ENCODE data around the gene SLC35C1. TPM values are rescaled to one million over a fixed set of nuclear protein-coding genes. Genes with fewer than 3 reads are reported as not detected.
A peak's percentile ranks its signal among the peaks of the same experiment; 100 is the strongest.
"Not testable (repeated sequence)": the region's sequence is repeated elsewhere in the genome, so short reads cannot be mapped to it uniquely, and the experiment has no call there.

SLC35C1 gene
- total RNA-seq, 8 experiments from 2014 or later: 4.5 to 27.2 (median 7.1) TPM

DNA sequence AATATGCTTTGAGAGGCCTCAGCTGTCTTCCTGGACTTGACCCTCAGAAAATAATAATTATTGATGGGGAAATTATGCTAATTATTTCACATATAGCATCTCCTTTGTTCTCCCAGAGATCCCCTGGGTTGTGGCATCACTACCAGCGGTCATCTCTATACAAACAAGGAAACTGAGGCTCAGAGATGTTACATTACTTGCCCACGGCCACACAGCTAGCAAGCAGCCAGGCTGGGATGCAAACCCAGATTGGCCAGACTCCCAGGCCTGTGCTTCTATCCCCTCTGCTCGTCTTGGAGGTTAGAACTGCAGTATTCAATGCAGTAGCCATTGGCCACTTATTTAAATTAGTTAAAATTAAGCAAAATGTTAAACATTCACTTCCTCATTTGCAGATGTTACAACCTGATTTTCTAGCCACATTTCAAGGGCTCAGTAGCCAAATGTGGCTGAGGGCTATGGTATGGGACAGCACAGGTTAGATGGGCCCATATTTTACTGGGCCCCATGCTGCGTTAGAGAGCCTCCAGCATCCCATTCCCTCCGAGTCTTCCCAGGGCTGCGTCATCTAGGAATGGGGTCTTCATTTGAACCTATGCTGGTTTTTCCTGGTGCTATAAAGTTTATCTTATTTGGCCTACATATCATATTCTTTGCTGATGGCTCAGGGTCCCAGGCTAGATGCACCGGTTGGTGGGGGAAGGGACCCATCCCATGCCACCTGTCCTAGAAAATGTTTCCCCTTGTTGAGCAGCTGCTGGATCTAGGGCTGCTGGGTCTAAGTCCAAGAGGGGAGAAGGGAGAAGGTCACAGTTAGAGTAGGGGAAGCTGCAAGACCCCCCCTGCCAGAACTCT is 2.2 kb downstream of the SLC35C1 start:
- Histone ChIP-seq H3K27ac (no peak overlapping the region), H3K4me3 (peak overlapping the region; percentile 2 to 65 (median 58)), H3K4me1 (replicated peaks in 1 of 2) (peaks cover 20 to 22% of the 10 kb centered on the region in 2 donors)
- in situ Hi-C loops (cut with MboI; ENCODE audit: low pct_unique_long_range_greater_than_20kb in 2 of 9, low sequenced_read_pairs in 9 of 9, unreplicated experiment in 9 of 9): no loop called here
- no peak for ATAC-seq (replicated peaks in 6 of 8)
- WGBS, 10 experiments: 55 to 80% (median 70%) methylated on average over 3 to 5 of the region's 7 CpGs; no CpG with 5 or more reads in 4 of the 10 experiments

DNA sequence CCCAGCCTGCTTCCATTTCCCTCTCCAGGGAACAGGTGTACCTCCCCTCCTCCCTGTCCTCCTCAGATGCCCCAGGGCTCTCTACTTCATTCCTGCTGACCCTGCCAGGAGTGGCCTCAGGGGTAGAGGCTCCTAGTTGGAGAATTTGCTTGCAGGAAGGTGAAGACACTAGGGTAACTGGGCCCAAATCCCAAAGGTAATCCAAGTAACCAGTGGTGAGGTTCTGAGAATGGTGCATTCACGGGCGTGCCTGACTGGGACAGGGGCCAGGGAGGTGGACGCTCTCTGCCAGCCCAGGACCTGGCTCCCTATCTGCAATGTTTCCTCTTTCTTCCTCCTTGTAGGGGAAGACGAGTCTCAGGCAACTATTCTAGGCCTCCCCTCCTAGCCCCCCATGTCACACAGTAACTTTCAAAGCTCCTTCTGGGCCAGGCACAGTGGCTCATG is 2.9 kb downstream of the SLC35C1 start:
- in situ Hi-C loops (cut with MboI; ENCODE audit: low pct_unique_long_range_greater_than_20kb in 2 of 9, low sequenced_read_pairs in 9 of 9, unreplicated experiment in 9 of 9): no loop called here
- H3K27ac ChIP-seq: no peak overlapping the region
- peak overlapping the region in 1 of 5 donors; percentile 62 for H3K4me3 ChIP-seq
- no peak for ATAC-seq (replicated peaks in 6 of 8)
- peaks cover 20 to 27% of the 10 kb centered on the region in 2 donors for H3K4me1 ChIP-seq (replicated peaks in 1 of 2)
- 50 to 100% (median 73%) methylated on average over 1 to 3 of the region's 4 CpGs; no CpG with 5 or more reads in 6 of the 10 experiments for WGBS, 10 experiments

DNA sequence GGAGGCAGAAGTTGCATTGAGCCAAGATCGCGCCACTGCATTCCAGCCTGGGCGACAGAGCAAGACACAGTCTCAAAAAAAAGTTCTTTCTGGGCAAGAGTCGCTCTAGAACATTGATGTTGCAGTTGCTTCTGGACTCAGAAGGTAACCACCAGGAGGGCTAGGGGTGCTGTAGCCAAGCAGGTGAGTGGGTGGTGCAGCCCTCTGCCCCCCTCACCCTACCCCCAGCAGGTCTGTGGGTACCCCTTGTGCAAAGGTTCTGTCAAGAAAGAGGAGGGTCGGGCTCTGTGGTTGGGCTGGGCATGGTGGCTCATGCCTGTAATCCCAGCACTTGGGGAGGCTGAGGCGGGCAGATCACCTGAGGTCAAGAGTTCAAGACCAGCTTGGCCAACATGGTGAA is 3.5 kb downstream of the SLC35C1 start:
- H3K27ac ChIP-seq; ATAC-seq (replicated peaks in 6 of 8); in situ Hi-C loops (cut with MboI; ENCODE audit: low pct_unique_long_range_greater_than_20kb in 2 of 9, low sequenced_read_pairs in 9 of 9, unreplicated experiment in 9 of 9); H3K4me3 ChIP-seq: not testable (repeated sequence)
- H3K4me1 ChIP-seq (replicated peaks in 1 of 2): peaks cover 20 to 29% of the 10 kb centered on the region in 2 donors
- WGBS, 10 experiments: 84 to 100% (median 100%) methylated on average over 1 to 5 of the region's 6 CpGs; no CpG with 5 or more reads in 3 of the 10 experiments

DNA sequence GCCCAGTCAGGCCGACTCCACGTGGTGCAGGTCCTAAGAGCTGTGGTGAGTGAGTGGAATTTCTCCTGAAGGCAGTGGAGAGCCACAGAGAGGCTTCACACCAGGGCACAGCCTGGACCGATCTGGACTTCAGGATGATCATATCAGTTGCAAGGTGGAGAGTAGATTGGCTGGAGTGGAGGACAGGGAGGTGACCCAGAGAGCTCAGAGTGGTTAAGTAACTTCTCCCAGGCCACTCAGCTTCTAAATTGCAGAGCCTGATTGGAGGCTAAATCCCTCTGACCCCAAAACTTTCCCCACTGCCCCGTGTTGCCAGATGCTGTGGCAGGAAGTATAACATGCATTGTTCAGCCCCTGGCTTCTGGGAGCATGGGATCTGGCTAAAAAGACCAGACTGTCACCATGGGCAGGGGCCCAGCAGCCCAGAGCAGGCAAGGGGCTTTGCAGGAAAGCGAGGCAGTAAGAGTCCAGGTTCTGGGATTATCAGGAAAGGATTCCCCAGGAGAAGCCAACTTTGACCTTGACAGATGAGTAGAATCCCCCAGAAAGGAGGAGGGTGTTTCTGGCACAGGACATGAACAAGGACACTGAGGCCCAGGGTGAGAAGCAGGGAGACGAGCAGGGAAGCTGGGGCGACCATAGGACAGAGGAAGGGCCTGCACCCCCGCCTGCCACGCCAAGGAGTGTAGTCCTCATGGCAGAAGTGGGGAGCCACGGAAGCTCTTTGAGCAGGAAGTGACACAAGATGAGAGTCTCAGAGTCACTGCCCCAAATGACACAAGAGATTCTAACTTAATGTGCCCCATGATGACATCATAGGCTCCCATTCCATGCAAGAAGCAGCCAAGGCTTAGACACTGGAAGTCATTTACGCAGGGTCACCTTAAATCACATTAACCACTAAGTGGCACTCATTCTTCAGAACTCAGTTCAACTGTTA is 4.8 kb downstream of the SLC35C1 start:
- 71 to 80% (median 75%) methylated on average over 1 to 5 of the region's 11 CpGs; no CpG with 5 or more reads in 4 of the 10 experiments for WGBS, 10 experiments
- Histone ChIP-seq H3K4me3 (no peak overlapping the region), H3K4me1 (replicated peaks in 1 of 2) (peaks cover 20 to 29% of the 10 kb centered on the region in 2 donors), H3K27ac (no peak overlapping the region)
- in situ Hi-C loops (cut with MboI; ENCODE audit: low pct_unique_long_range_greater_than_20kb in 2 of 9, low sequenced_read_pairs in 9 of 9, unreplicated experiment in 9 of 9): no loop called here
- ATAC-seq (replicated peaks in 6 of 8): peak in 1 of 8 experiments; percentile 3

DNA sequence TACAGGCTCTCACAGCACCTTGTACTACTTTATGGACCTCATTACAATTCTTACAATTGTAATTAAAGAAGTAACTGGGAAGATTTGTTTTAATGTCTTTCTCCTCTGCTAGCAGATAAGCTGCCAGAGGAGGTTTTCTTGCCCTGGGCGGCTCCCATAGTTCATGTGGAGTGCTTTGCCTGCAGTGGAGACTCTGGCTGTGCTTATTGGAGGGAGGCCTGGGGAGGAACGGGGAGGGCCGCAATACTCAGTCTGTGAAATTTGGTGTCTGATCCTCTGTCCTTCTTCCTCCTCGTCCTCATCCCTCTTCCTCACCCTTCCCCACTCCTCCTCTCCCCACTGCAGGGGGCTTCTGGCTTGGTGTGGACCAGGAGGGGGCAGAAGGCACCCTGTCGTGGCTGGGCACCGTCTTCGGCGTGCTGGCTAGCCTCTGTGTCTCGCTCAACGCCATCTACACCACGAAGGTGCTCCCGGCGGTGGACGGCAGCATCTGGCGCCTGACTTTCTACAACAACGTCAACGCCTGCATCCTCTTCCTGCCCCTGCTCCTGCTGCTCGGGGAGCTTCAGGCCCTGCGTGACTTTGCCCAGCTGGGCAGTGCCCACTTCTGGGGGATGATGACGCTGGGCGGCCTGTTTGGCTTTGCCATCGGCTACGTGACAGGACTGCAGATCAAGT is 5.6 kb downstream of the SLC35C1 start:
- ATAC-seq (replicated peaks in 6 of 8): no peak
- WGBS, 10 experiments: 80 to 100% (median 91%) methylated on average over 1 to 13 of the region's 23 CpGs; no CpG with 5 or more reads in 3 of the 10 experiments
- no peak overlapping the region for H3K27ac ChIP-seq
- in situ Hi-C loops (cut with MboI; ENCODE audit: low pct_unique_long_range_greater_than_20kb in 2 of 9, low sequenced_read_pairs in 9 of 9, unreplicated experiment in 9 of 9): no loop called here
- no peak overlapping the region for H3K4me3 ChIP-seq
- peaks cover 20 to 29% of the 10 kb centered on the region in 2 donors for H3K4me1 ChIP-seq (replicated peaks in 1 of 2)

- in situ Hi-C loops (cut with MboI; ENCODE audit: low pct_unique_long_range_greater_than_20kb in 2 of 9, low sequenced_read_pairs in 9 of 9, unreplicated experiment in 9 of 9): no loop called here
- ATAC-seq (replicated peaks in 6 of 8): peak in 1 of 8 experiments; percentile 7
- H3K4me3 ChIP-seq: no peak overlapping the region
- peaks cover 19 to 24% of the 10 kb centered on the region in 2 donors for H3K4me1 ChIP-seq (replicated peaks in 1 of 2)
- H3K27ac ChIP-seq: no peak overlapping the region
- 85 to 100% (median 100%) methylated on average over 1 to 4 of the region's 17 CpGs; no CpG with 5 or more reads in 7 of the 10 experiments for WGBS, 10 experiments
Observed at GRCh38 chr11:45811109-45811435, 6.1 kb downstream of the SLC35C1 start.

- Histone ChIP-seq H3K27ac (no peak overlapping the region), H3K4me3 (no peak overlapping the region), H3K4me1 (replicated peaks in 1 of 2) (peaks cover 13 to 18% of the 10 kb centered on the region in 2 donors)
- in situ Hi-C loops (cut with MboI; ENCODE audit: low pct_unique_long_range_greater_than_20kb in 2 of 9, low sequenced_read_pairs in 9 of 9, unreplicated experiment in 9 of 9): no loop called here
- no peak for ATAC-seq (replicated peaks in 6 of 8)
- 80 to 100% (median 90%) methylated on average over 1 to 5 of the region's 8 CpGs; no CpG with 5 or more reads in 3 of the 10 experiments for WGBS, 10 experiments
Observed at GRCh38 chr11:45811571-45812290, 6.8 kb downstream of the SLC35C1 start.

DNA sequence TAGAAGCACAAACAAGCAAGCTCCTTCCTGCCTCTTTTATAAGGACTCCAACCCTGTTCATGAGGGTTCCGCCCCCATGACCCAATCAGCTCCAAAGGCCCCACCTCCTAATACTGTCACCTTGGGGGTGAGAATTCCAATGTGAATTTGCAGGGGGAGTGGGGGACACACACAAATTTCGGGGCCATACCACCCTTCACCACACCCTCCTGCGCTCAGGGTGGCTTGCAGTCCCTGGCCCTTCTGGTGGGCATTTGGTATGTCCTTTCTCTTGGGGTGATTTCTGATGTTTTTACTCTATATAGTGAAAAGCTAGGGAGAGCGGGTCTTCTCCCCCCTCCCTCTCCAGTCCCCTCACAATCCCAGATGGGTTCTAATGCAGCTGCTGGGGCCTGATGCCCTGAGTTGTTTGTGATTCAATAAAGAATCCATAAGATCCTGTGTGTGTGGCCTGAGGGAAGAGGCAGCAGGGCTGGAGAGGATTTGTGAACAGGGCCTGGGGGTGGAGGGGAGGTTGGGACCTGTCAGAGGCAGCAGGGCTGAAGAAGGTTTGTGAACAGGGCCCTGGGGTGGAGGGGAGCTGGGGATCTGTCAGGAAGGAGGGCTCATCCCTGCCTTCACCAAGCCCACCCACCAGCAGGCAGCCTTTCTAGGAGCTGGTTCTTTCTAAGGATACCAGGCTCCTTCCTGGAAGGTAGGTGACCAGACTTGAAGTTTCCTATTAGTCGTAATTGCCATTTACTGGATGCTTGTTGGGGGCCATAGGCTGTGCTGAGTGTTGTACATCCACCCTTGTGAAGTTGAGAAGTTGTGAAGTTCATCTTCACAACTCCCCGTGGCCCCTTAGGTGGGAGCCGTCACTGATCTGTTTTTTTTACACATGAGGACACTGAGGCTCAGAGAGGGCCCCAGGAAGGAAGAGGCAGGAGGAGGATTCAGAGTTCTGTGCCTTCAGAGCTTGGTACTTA is 7.9 kb downstream of the SLC35C1 start:
- 20 to 100% (median 79%) methylated on average over 1 to 3 of the region's 7 CpGs; no CpG with 5 or more reads in 2 of the 10 experiments for WGBS, 10 experiments
- Histone ChIP-seq H3K4me1 (replicated peaks in 1 of 2) (peaks cover 1 to 7% of the 10 kb centered on the region in 2 donors), H3K27ac (no peak overlapping the region), H3K4me3 (no peak overlapping the region)
- in situ Hi-C loops (cut with MboI; ENCODE audit: low pct_unique_long_range_greater_than_20kb in 2 of 9, low sequenced_read_pairs in 9 of 9, unreplicated experiment in 9 of 9): no loop called here
- no peak for ATAC-seq (replicated peaks in 6 of 8)

GRCh38 chr11:45815747-45816146 is 10.8 kb downstream of the SLC35C1 start:
- Histone ChIP-seq H3K4me3 (no peak overlapping the region), H3K27ac (no peak overlapping the region), H3K4me1 (replicated peaks in 1 of 2) (peaks cover 0 to 7% of the 10 kb centered on the region in 2 donors)
- peak in 5 of 8 experiments; percentile 12 to 75 (median 55) for ATAC-seq (replicated peaks in 6 of 8)
- 45 to 100% (median 67%) methylated on average over 1 to 3 of the region's 3 CpGs; no CpG with 5 or more reads in 3 of the 10 experiments for WGBS, 10 experiments
- in situ Hi-C loops (cut with MboI; ENCODE audit: low pct_unique_long_range_greater_than_20kb in 2 of 9, low sequenced_read_pairs in 9 of 9, unreplicated experiment in 9 of 9): no loop called here

DNA sequence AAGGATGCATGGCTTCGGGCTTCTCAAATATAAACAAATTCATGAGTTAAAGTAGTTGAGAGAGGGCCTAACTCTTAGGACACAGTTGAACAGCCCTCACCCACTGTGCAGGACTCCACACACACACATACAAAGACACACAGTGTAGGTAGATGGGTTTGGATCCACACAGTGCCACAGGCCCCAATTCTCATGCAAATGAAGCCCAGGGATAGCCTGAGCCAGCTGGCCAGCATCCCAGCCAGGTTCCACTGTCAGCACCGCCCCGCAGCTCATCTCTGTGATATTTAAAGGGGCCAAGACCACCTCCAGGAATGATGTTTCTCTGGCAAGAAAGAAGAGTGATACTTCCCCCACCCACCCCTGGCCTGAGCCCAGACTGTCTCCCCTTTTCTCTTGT is 11.7 kb downstream of the SLC35C1 start:
- peak; percentile 13 to 94 (median 91) for ATAC-seq (replicated peaks in 6 of 8)
- H3K4me1 ChIP-seq (replicated peaks in 1 of 2): peaks cover 0 to 7% of the 10 kb centered on the region in 2 donors
- no peak overlapping the region for H3K4me3 ChIP-seq
- WGBS, 10 experiments: 28 to 100% (median 61%) methylated on average over 1 to 3 of the region's 3 CpGs; no CpG with 5 or more reads in 3 of the 10 experiments
- no peak overlapping the region for H3K27ac ChIP-seq
- in situ Hi-C loops (cut with MboI; ENCODE audit: low pct_unique_long_range_greater_than_20kb in 2 of 9, low sequenced_read_pairs in 9 of 9, unreplicated experiment in 9 of 9): no loop called here

GRCh38 chr11:45817191-45817590 is 12.2 kb downstream of the SLC35C1 start:
- no peak overlapping the region for H3K27ac ChIP-seq
- ATAC-seq (replicated peaks in 6 of 8): no peak
- H3K4me3 ChIP-seq: no peak overlapping the region
- peaks cover 0 to 7% of the 10 kb centered on the region in 2 donors for H3K4me1 ChIP-seq (replicated peaks in 1 of 2)
- 50 to 100% (median 95%) methylated on average over 1 to 6 of the region's 7 CpGs; no CpG with 5 or more reads in 1 of the 10 experiments for WGBS, 10 experiments
- in situ Hi-C loops (cut with MboI; ENCODE audit: low pct_unique_long_range_greater_than_20kb in 2 of 9, low sequenced_read_pairs in 9 of 9, unreplicated experiment in 9 of 9): no loop called here
